Gastroesophageal sphincter (tissue), 3 donors: ENCODE results near the gene ARHGAP29.

ENCODE experiments used
- POLR2A ChIP-seq, 2 donors: fragments of 450-650 bp; IDR thresholded peaks; one replicate each; pipeline ENCODE4 v1.6.1; 2017; ENCODE audit warnings: antibody characterized with exemption in 2 of 2, mild to moderate bottlenecking in 2 of 2, moderate library complexity in 1 of 2
- POLR2AphosphoS5 ChIP-seq: sonication (generic); formaldehyde crosslinking; IDR thresholded peaks from one replicate; pipeline ENCODE4 v1.6.1; 2017; ENCODE audit warnings: antibody characterized with exemption
- TF ChIP-seq, protein P1 (sequence below), 4 experiments: fragments of 200-600 bp in 2 of 4; fragments of 450-650 bp in 2 of 4; sonication (generic) in 1 of 4; IDR thresholded peaks; one replicate each; pipeline ENCODE4 v1.5.1; 2017 to 2019; ENCODE audit warnings: antibody characterized with exemption in 4 of 4, mild to moderate bottlenecking in 2 of 4, moderate library complexity in 2 of 4

DNA sequence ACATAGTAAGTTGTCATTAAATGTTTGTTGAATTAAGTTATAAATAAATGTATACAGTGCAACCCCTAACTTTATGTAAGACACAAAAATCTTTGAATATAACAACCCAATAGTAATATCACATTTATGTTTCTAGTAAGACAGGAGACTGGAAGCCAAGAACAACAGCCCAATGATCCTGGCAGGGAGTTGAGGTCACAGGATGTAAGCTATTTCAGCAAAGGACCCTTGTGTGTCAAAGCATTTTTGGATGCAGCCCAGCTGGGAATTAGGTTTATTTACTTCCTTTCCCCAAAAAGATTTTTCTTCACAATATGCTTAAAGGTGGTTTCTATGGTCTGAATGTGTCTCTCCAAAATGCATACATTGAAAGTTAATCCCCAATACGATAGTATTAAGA, 82.4 kb downstream of the ARHGAP29 start:
- TF ChIP-seq POLR2A (IDR thresholded peaks at IDR 0.05): no peak
- TF ChIP-seq, protein P1, sequence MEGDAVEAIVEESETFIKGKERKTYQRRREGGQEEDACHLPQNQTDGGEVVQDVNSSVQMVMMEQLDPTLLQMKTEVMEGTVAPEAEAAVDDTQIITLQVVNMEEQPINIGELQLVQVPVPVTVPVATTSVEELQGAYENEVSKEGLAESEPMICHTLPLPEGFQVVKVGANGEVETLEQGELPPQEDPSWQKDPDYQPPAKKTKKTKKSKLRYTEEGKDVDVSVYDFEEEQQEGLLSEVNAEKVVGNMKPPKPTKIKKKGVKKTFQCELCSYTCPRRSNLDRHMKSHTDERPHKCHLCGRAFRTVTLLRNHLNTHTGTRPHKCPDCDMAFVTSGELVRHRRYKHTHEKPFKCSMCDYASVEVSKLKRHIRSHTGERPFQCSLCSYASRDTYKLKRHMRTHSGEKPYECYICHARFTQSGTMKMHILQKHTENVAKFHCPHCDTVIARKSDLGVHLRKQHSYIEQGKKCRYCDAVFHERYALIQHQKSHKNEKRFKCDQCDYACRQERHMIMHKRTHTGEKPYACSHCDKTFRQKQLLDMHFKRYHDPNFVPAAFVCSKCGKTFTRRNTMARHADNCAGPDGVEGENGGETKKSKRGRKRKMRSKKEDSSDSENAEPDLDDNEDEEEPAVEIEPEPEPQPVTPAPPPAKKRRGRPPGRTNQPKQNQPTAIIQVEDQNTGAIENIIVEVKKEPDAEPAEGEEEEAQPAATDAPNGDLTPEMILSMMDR (IDR thresholded peaks at IDR 0.05): no peak
- TF ChIP-seq POLR2AphosphoS5: no peak
